ENCODE data around the gene MEIS3.
"Not testable (repeated sequence)": the region's sequence is repeated elsewhere in the genome, so short reads cannot be mapped to it uniquely, and the experiment has no call there.

MEIS3 gene

DNA sequence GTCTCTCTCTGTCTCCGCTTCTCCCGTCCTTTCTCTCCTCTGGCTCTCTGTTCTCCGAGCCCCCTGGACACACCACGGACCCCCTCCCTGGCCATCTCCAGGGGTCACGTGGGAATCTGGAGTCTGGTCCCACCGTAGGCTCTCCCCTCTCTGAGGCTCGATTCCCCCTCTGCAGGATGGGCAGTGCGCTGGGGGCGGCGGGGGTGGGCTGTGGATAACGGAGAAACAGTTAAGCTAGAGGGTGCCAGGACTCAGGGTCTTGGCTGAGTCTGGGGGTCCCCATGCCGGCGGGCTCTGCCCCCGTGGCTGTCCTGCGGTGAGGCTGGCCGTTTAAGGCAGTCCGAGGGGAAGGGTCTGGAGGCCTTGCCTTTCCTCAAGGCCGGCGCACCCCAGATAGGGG, 462 bp upstream of the MEIS3 start:
- no peak for DNase-seq
- in situ Hi-C loops (cut with HindIII; ENCODE audit: low pct_ligation_motif_present, low pct_unique_long_range_greater_than_20kb, low sequenced_read_pairs): no loop called here

GRCh38 chr19:47418692-47419029, 666 bp downstream of the MEIS3 start:
- no peak for DNase-seq
- in situ Hi-C loops (cut with HindIII; ENCODE audit: low pct_ligation_motif_present, low pct_unique_long_range_greater_than_20kb, low sequenced_read_pairs): no loop called here

DNA sequence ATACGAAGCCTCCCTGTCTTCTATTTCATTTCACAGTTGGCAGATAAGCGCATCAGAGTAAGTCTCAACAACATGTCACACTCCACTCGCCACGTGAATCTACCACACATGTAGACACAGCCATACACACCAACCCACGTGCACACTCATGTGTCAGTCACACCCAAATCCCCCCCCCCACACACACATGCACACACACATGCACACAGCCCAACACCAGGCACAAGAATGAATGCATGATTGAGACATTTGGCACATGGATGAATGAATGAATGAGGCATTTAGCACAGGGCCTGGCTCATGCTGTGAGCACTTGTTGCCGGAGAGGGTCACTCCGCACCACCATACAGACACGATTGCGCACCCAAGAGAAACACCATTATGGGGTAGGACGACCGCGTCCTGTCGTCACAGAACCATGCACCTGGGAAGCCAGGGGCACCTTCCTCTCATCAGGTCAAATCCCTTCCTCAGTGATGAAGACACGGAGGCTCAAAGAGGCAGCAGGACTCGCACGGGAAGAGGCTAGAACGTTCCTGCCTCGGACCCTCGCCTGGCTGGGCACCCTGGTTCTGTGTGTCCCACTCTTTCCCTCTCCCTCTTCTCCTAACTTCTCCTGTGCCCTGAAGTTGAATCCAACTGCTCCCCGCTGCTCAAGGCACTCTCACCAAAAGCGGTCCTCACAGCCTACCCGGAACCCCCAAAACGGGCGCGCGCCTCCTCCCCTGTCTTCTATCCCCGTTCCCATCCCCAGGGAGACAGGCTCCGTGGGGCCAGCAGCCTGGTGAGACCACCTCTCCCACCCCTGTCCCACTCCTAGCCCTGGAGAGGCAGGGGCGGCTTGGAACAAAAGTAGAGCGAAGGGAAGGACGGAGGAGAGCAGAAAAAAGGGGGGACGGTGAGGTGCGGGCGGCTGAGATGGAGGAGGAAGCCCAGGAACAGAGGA, 1.3 kb downstream of the MEIS3 start:
- DNase-seq: no peak
- in situ Hi-C loops (cut with HindIII; ENCODE audit: low pct_ligation_motif_present, low pct_unique_long_range_greater_than_20kb, low sequenced_read_pairs): no loop called here

- in situ Hi-C loops (cut with HindIII; ENCODE audit: low pct_ligation_motif_present, low pct_unique_long_range_greater_than_20kb, low sequenced_read_pairs): no loop called here
- no peak for DNase-seq
These were observed 2.1 kb downstream of the MEIS3 start for GRCh38 chr19:47417107-47417745.

GRCh38 chr19:47416643-47416985, 2.7 kb downstream of the MEIS3 start:
- no peak for DNase-seq
- in situ Hi-C loops (cut with HindIII; ENCODE audit: low pct_ligation_motif_present, low pct_unique_long_range_greater_than_20kb, low sequenced_read_pairs): no loop called here

- no peak for DNase-seq
- in situ Hi-C loops (cut with HindIII; ENCODE audit: low pct_ligation_motif_present, low pct_unique_long_range_greater_than_20kb, low sequenced_read_pairs): no loop called here
These were observed 3.2 kb downstream of the MEIS3 start for GRCh38 chr19:47415953-47416642.

- DNase-seq: no peak
- in situ Hi-C loops (cut with HindIII; ENCODE audit: low pct_ligation_motif_present, low pct_unique_long_range_greater_than_20kb, low sequenced_read_pairs): no loop called here
These were observed 4.9 kb downstream of the MEIS3 start for GRCh38 chr19:47414469-47414868.

GRCh38 chr19:47413941-47414340, 5.4 kb downstream of the MEIS3 start:
- DNase-seq: no peak
- in situ Hi-C loops (cut with HindIII; ENCODE audit: low pct_ligation_motif_present, low pct_unique_long_range_greater_than_20kb, low sequenced_read_pairs): no loop called here

- DNase-seq; in situ Hi-C loops (cut with HindIII; ENCODE audit: low pct_ligation_motif_present, low pct_unique_long_range_greater_than_20kb, low sequenced_read_pairs): not testable (repeated sequence)
These were observed 7.6 kb downstream of the MEIS3 start for GRCh38 chr19:47411696-47412095.

- in situ Hi-C loops (cut with HindIII; ENCODE audit: low pct_ligation_motif_present, low pct_unique_long_range_greater_than_20kb, low sequenced_read_pairs): no loop called here
- DNase-seq: no peak
These were observed 8.2 kb downstream of the MEIS3 start for GRCh38 chr19:47411101-47411500.

- in situ Hi-C loops (cut with HindIII; ENCODE audit: low pct_ligation_motif_present, low pct_unique_long_range_greater_than_20kb, low sequenced_read_pairs): no loop called here
- DNase-seq: no peak
These were observed 11.0 kb downstream of the MEIS3 start for GRCh38 chr19:47408156-47408938.

DNA sequence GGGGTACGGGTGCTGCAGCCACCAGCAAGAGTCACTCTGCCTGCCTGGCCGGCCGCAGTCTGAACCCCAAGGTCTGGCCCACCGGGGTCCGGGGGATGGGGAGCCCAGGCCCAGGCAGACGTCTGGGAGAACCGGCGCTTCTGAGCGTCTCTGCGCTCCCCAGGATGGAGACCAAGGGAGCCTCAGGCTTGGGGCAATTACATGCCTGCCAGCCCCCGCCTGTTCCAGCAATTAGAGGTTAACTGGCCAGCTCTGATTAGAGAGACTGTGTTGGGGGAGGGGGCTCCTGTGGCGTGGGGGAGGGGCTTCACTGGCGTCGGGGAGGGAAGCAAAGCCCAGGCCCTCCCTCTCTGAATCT, 11.9 kb downstream of the MEIS3 start:
- in situ Hi-C loops (cut with HindIII; ENCODE audit: low pct_ligation_motif_present, low pct_unique_long_range_greater_than_20kb, low sequenced_read_pairs): no loop called here
- no peak for DNase-seq

GRCh38 chr19:47406711-47407416, 12.5 kb downstream of the MEIS3 start:
- in situ Hi-C loops (cut with HindIII; ENCODE audit: low pct_ligation_motif_present, low pct_unique_long_range_greater_than_20kb, low sequenced_read_pairs): no loop called here
- DNase-seq: peak; percentile 26

DNA sequence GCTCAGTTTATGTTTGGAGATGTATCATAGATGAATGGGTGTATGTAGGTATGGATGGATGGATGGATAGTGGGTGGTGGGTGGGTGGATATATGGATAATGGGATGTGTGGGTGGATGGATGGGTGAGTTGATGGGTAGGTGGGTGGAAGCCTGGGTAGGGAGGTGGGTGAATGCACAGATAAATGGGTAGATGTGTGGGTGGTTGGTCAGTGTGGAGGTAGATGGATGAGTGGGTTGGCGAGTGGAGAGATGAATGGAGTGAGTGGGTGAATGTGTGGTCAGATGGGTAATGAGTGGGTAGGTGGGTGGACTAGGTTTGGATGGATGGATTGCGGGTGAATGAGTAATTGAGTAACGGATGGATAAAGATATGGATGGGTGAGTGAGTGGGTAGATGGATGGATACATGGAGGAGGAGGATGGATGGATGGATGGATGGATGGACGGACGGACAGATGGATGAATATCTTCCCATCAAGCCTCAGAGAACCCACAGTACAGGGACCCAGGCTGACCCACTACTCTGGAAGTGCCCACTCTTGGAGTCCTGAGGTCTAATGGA, 13.4 kb downstream of the MEIS3 start:
- DNase-seq: no peak
- in situ Hi-C loops (cut with HindIII; ENCODE audit: low pct_ligation_motif_present, low pct_unique_long_range_greater_than_20kb, low sequenced_read_pairs): no loop called here

GRCh38 chr19:47405197-47405550, 14.2 kb downstream of the MEIS3 start:
- in situ Hi-C loops (cut with HindIII; ENCODE audit: low pct_ligation_motif_present, low pct_unique_long_range_greater_than_20kb, low sequenced_read_pairs): no loop called here
- DNase-seq: no peak

DNA sequence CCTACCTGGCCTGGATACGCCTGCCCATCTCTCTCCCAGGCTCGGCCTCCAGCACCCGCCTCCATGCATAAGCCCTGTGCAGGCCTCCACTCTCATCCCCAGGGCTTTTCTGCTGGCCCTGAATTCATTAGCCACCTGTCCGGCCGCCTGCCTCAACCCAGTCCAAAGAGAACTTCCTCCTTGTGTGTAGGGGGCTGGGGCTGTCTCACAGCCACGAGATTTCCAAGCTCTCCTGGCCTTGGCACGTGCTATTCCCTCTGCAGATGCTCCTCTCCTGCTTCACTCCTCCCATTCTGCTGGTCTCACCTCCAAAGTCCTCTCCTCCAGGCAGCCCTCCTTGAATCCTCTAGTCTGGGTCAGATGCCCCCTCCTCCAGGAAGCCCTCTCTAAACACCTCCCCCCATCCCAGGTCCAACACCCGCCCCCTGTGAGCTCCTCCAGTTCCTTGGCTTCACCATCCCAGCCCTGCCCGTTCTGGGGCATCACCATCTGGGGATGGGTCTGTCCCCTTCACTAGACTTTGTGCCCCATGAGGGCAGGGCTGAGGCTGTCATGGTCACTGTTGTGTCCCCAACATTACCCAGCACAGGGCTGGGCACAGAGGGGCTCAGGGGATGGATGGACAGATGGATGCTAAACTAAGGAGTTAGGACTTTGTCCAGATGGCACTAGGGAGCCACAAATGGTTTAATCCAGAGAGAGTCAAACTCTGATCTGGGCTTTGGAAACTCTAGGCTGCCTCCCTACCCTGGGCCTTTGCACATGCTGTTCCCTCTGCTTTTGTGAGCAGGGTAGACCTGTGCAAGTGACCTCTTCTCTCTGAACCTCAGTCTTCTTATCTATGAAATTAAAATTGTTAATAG, 14.8 kb downstream of the MEIS3 start:
- in situ Hi-C loops (cut with HindIII; ENCODE audit: low pct_ligation_motif_present, low pct_unique_long_range_greater_than_20kb, low sequenced_read_pairs): no loop called here
- no peak for DNase-seq

DNA sequence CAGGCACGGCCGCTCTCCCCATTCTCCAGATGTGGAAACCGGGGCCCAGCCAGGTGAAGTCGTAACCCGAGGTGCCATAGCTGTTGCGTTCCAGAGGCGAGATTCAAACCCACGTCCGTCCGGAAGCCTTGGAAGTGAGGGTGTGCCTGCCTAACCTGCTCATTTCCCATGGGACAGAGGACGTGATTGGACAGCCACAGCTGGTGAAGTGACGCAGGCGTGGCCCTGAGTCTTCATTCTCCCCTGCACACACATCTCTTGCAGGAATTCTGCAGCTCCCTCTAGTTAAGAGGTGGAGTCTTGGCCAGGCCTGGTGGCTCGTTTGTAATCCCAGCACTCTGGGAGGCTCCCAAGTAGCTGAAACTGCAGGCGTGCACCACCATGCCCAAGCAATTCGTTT, 16.8 kb downstream of the MEIS3 start:
- in situ Hi-C loops (cut with HindIII; ENCODE audit: low pct_ligation_motif_present, low pct_unique_long_range_greater_than_20kb, low sequenced_read_pairs): no loop called here

More for the DNA sequence above, 16.8 kb downstream of the MEIS3 start:
- DNase-seq: no peak

Measured in ACHN (cell line).